ENCODE measurements around the gene UNC80. TPM values are rescaled to one million over a fixed set of nuclear protein-coding genes. Genes with fewer than 3 reads are reported as not detected.

Gene UNC80
- polyA plus RNA-seq, 10 donors, result 1.1 to 3.3 (median 2.1) TPM

GRCh38 chr2:209913786-209914345 is 142.2 kb downstream of the UNC80 start:
- DNase-seq, result no peak

GRCh38 chr2:209917154-209917771 is 145.6 kb downstream of the UNC80 start:
- no peak for DNase-seq

GRCh38 chr2:209918251-209918650 is 146.6 kb downstream of the UNC80 start:
- DNase-seq, result no peak

- DNase-seq, result no peak
Observed at GRCh38 chr2:209922116-209922515, 150.5 kb downstream of the UNC80 start.

- no peak for DNase-seq
Observed at GRCh38 chr2:209929369-209929768, 157.7 kb downstream of the UNC80 start.

GRCh38 chr2:209933499-209934483 is 162.2 kb downstream of the UNC80 start:
- DNase-seq, result peak; percentile 69 to 82 (median 73)

- DNase-seq, result no peak
Observed at GRCh38 chr2:209936106-209936666, 164.6 kb downstream of the UNC80 start.

- DNase-seq, result no peak
Observed at GRCh38 chr2:209937893-209938292, 166.3 kb downstream of the UNC80 start.

- no peak for DNase-seq
Observed at GRCh38 chr2:209938906-209939305, 167.3 kb downstream of the UNC80 start.

- peak in 1 of 3 donors; percentile 22 for DNase-seq
Observed at GRCh38 chr2:209940936-209941335, 169.3 kb downstream of the UNC80 start.

- no peak for DNase-seq
Observed at GRCh38 chr2:209942426-209942825, 170.8 kb downstream of the UNC80 start.

- peak; percentile 30 to 56 (median 31) for DNase-seq
Observed at GRCh38 chr2:209942936-209943605, 171.4 kb downstream of the UNC80 start.

GRCh38 chr2:209943776-209944175 is 172.1 kb downstream of the UNC80 start:
- DNase-seq, result no peak

GRCh38 chr2:209946539-209946938 is 174.9 kb downstream of the UNC80 start:
- DNase-seq, result no peak

GRCh38 chr2:209956271-209956670 is 184.6 kb downstream of the UNC80 start:
- DNase-seq, result no peak

- no peak for DNase-seq
Observed at GRCh38 chr2:209958016-209958415, 186.4 kb downstream of the UNC80 start.

- DNase-seq, result no peak
Observed at GRCh38 chr2:209960045-209960444, 188.4 kb downstream of the UNC80 start.

GRCh38 chr2:209960676-209961630 is 189.3 kb downstream of the UNC80 start:
- DNase-seq, result peak; percentile 31 to 69 (median 51)

GRCh38 chr2:209965723-209966122 is 194.1 kb downstream of the UNC80 start:
- DNase-seq, result no peak

GRCh38 chr2:209969692-209970091 is 198.1 kb downstream of the UNC80 start:
- DNase-seq, result no peak
